ENCODE measurements around the gene FAM221A. TPM values are rescaled to one million over a fixed set of nuclear protein-coding genes. Genes with fewer than 3 reads are reported as not detected.

FAM221A gene
- total and polyA plus RNA-seq, 11 donors, result 2.6 to 6.7 (median 3.4) TPM

DNA sequence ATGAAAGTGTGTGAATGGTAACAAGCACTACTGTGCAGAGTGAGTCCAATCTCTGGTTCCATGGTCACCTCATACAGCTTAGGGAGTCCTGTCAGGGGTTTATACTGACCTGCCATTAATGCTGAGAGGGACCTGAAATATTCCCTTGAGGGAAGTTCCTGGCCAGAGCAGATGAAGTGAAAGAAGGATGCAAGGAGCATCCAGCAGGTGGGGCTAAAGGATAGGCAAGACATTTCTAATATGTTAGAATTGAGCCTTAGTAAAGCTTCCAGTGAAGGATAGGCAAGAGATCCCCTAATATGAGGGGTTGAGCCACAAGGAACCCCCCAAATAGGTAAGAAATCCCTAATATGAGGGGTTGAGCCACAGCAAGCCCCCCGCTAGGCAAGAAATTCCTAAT lies 25.5 kb upstream of the FAM221A start:
- peak in 4 of 12 donors; percentile 5 to 24 (median 17) for TF ChIP-seq CTCF (IDR thresholded peaks at IDR 0.05)
- TF ChIP-seq POLR2A (IDR thresholded peaks at IDR 0.05), result no peak
- Histone ChIP-seq H3K9me3 (peaks cover 0 to 38% (median 20%) of the 10 kb centered on the region in 12 donors), H3K36me3 (no peaks in the 10 kb centered on the region), H3K27me3 (no peaks in the 10 kb centered on the region), H3K4me3 (no peak overlapping the region), H3K27ac (no peak overlapping the region), H3K4me1 (no peaks in the 10 kb centered on the region)
- intact Hi-C loops (cut with DNase I), result no loop called here
- ATAC-seq (no peak), DNase-seq (no peak)
- 0 to 3% (median 0%) methylated on average over 1 of the region's 1 CpG for whole genome bisulfite sequencing, 4 donors

DNA sequence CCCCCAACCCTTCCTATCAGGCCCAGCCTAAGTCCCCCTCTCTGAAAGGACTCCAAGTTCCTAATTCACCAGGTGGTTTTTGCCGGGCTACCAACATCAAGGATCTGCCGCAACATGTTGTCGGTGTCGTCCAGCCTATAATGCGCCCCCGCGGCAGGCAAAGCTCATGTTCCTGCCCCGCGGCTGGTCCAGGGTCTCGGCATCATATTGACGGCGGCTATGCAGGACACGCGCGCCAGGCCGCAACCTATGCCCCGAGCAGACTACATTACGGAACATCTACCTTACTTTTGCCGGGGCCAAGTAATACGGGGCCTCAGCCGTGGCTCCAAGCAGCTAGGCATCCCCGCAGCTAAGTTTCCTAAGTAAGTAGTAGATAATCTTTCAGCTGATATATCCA lies 24.6 kb upstream of the FAM221A start:
- intact Hi-C loops (cut with DNase I), result no loop called here
- Histone ChIP-seq H3K4me1 (no peaks in the 10 kb centered on the region), H3K27me3 (no peaks in the 10 kb centered on the region), H3K36me3 (no peaks in the 10 kb centered on the region), H3K27ac (no peak overlapping the region), H3K4me3 (no peak overlapping the region), H3K9me3 (peaks cover 0 to 38% (median 20%) of the 10 kb centered on the region in 12 donors)
- ATAC-seq, result no peak
- 95 to 97% (median 97%) methylated on average over 22 of the region's 22 CpGs for WGBS, 4 donors
- no peak for TF ChIP-seq POLR2A (IDR thresholded peaks at IDR 0.05)
- no peak for TF ChIP-seq CTCF (IDR thresholded peaks at IDR 0.05)
- DNase-seq, result no peak

DNA sequence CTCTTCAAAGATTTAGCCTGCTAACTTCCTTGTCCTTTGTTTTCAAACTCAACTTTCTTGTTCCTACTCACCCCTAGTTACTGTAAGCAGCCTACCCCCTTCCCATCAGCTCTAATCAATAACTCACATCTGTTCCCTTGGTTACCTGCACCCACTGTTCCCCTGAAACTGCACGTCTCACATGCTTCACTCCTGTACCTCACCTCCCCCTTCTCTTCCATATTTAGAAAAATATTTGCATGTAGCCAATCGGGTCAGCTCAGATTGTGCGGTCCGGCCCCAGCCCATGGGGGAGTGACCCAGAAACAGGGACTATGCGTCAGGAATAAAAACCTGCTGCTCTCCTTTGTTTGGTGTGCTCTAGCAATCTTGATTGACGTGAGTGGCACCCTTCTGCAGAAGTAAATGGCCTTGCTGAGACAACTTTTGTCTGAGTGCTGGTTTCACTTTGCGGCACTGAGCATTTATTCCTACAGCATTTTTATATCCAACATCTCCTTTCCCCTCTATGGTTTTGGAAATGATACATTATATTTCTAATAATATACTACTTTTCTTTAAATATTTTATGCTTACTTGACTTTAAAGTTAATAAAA lies 21.1 kb upstream of the FAM221A start:
- Histone ChIP-seq H3K4me3 (no peak overlapping the region), H3K9me3 (peaks cover 0 to 24% (median 11%) of the 10 kb centered on the region in 12 donors), H3K27ac (no peak overlapping the region), H3K36me3 (no peaks in the 10 kb centered on the region), H3K27me3 (no peaks in the 10 kb centered on the region), H3K4me1 (no peaks in the 10 kb centered on the region)
- WGBS, 4 donors, result 75 to 84% (median 78%) methylated on average over 7 of the region's 7 CpGs
- intact Hi-C loops (cut with DNase I), result no loop called here
- DNase-seq, result no peak
- TF ChIP-seq POLR2A (IDR thresholded peaks at IDR 0.05) (no peak), CTCF (IDR thresholded peaks at IDR 0.05) (no peak)
- ATAC-seq, result no peak

- ATAC-seq (no peak), DNase-seq (no peak)
- H3K27me3 ChIP-seq, result no peaks in the 10 kb centered on the region
- no peaks in the 10 kb centered on the region for H3K4me1 ChIP-seq
- H3K36me3 ChIP-seq, result no peaks in the 10 kb centered on the region
- intact Hi-C loops (cut with DNase I), result no loop called here
- 83 to 86% (median 84%) methylated on average over 3 of the region's 3 CpGs for WGBS, 4 donors
- no peak overlapping the region for H3K27ac ChIP-seq
- H3K9me3 ChIP-seq, result peaks cover 0 to 13% (median 0%) of the 10 kb centered on the region in 12 donors
- TF ChIP-seq POLR2A (IDR thresholded peaks at IDR 0.05) (no peak), CTCF (IDR thresholded peaks at IDR 0.05) (no peak)
- H3K4me3 ChIP-seq, result no peak overlapping the region
These were observed 18.6 kb upstream of the FAM221A start for GRCh38 chr7:23661385-23661784.

Measured in heart left ventricle (tissue), 16 donors.